Stimulated activated CD8-positive, alpha-beta memory T cell treated with anti-CD3 and anti-CD28 coated beads, Interleukin-7, amount 100 ng/mL, for 1 hour (primary cell): ENCODE data around the gene KCNAB2.

ENCODE experiments used
- DNase-seq, 2 donors: peaks; one replicate each; pipeline ENCODE4 v3.0.0-alpha.2; 2020; ENCODE audit warnings: low read depth in 2 of 2

The KCNAB2 gene

GRCh38 chr1:6045561-6045960, at the start of gene KCNAB2:
Gene KCNAB2, plus strand, starts transcription at chr1:6045888. Its CDS starts 5,649 bp downstream, at chr1:6051537.
- no peak for DNase-seq

GRCh38 chr1:5996641-5997270, 48.9 kb upstream of the KCNAB2 start:
- no peak for DNase-seq

- DNase-seq: no peak
Observed at GRCh38 chr1:5997316-5997715, 48.4 kb upstream of the KCNAB2 start.

- DNase-seq: no peak
Observed at GRCh38 chr1:5998051-5998905, 47.4 kb upstream of the KCNAB2 start.

- no peak for DNase-seq
Observed at GRCh38 chr1:5998906-5999301, 46.8 kb upstream of the KCNAB2 start.

- DNase-seq: no peak
Observed at GRCh38 chr1:5999711-6000443, 45.8 kb upstream of the KCNAB2 start.

GRCh38 chr1:6000444-6001288, 45.0 kb upstream of the KCNAB2 start:
- no peak for DNase-seq

GRCh38 chr1:6001992-6002576, 43.6 kb upstream of the KCNAB2 start:
- DNase-seq: no peak

- no peak for DNase-seq
Observed at GRCh38 chr1:6002714-6003501, 42.8 kb upstream of the KCNAB2 start.

- DNase-seq: no peak
Observed at GRCh38 chr1:6003568-6004411, 41.9 kb upstream of the KCNAB2 start.

GRCh38 chr1:6004412-6005123, 41.1 kb upstream of the KCNAB2 start:
- DNase-seq: no peak

- DNase-seq: no peak
Observed at GRCh38 chr1:6005276-6005917, 40.3 kb upstream of the KCNAB2 start.

GRCh38 chr1:6006882-6007281, 38.8 kb upstream of the KCNAB2 start:
- DNase-seq: no peak

- no peak for DNase-seq
Observed at GRCh38 chr1:6007318-6008083, 38.2 kb upstream of the KCNAB2 start.

GRCh38 chr1:6008084-6008415, 37.6 kb upstream of the KCNAB2 start:
- DNase-seq: no peak

GRCh38 chr1:6008696-6009095, 37.0 kb upstream of the KCNAB2 start:
- no peak for DNase-seq

GRCh38 chr1:6009120-6010040, 36.3 kb upstream of the KCNAB2 start:
- DNase-seq: no peak
